GM12878 (cell line): Measurements from ENCODE around the gene S100A7. TPM values are rescaled to one million over a fixed set of nuclear protein-coding genes. Genes with fewer than 3 reads are reported as not detected.

Experiments
- ATAC-seq: fragments of 200-7000 bp; cut with Tn5 transposase; 3 replicates; pipeline ENCODE4 v1.9.1; 2020; ENCODE audit warnings: mild to moderate bottlenecking, moderate library complexity
- BruUV-seq: library from RNA; stranded (reverse); fragments of 400-500 nt; replicated peaks from 2 replicates; lab custom pipeline; 2021; lab: Mats Ljungman, UMichigan
- CTCF ChIA-PET: fragments of 300-600 bp; sonication (Branson Sonifier 250); formaldehyde crosslinking; extraction: SDS; loops from one replicate; lab custom pipeline; 2021; ENCODE audit warnings: inconsistent platforms; lab: Yijun Ruan, JAX
- POLR2A ChIA-PET: fragments of 350-600 bp; formaldehyde crosslinking; extraction: SDS; loops from one replicate; lab custom pipeline; 2021; ENCODE audit warnings: inconsistent platforms; lab: Charles Lee
- RAD21 ChIA-PET: fragments of 300-600 bp; sonication (Branson Sonifier 250); formaldehyde crosslinking; loops from one replicate; lab custom pipeline; 2023; ENCODE audit warnings: antibody characterized with exemption; ENCODE audit not compliant: unreplicated experiment; lab: Charles Lee
- SMC1A ChIA-PET: fragments of 300-600 bp; sonication (Branson Sonifier 250); formaldehyde crosslinking; loops from one replicate; lab custom pipeline; 2023; ENCODE audit not compliant: unreplicated experiment, uncharacterized antibody; lab: Charles Lee
- DNase-seq: peaks from one replicate; pipeline ENCODE4 v3.0.0-alpha.2; 2011; ENCODE audit warnings: low read depth, low spot score
- FAIRE-seq: peaks from 3 replicates; lab custom pipeline; 2011; peaks lifted over from hg19 to GRCh38; lab: Jason Lieb, UNC
- H2AFZ ChIP-seq: 2 replicates; pipeline ENCODE4 v1.6.0; 2011; ENCODE audit warnings: low read depth, low read length, control low read depth; ENCODE audit not compliant: control insufficient read depth
- H3K27ac ChIP-seq: 2 replicates; pipeline ENCODE4 v1.5.1; 2011; ENCODE audit warnings: control low read depth; ENCODE audit not compliant: control insufficient read depth, insufficient read depth
- H3K27me3 ChIP-seq, 2 experiments: replicated peaks in 1 of 2; 2 replicates each; pipeline versions ENCODE4 v1.6.0 to v1.6.1; 2011; ENCODE audit warnings: low read length in 1 of 2; ENCODE audit not compliant: control insufficient read depth in 2 of 2, insufficient read depth in 2 of 2
- H3K36me3 ChIP-seq, 2 experiments: 2 replicates each; pipeline ENCODE4 v1.5.1; 2011; ENCODE audit warnings: low read length in 1 of 2; ENCODE audit not compliant: control insufficient read depth in 2 of 2, insufficient read depth in 2 of 2
- H3K4me1 ChIP-seq: 2 replicates; pipeline ENCODE4 v1.6.1; 2011; ENCODE audit warnings: mild to moderate bottlenecking, low read length, moderate library complexity, mixed read lengths; ENCODE audit not compliant: control insufficient read depth, insufficient read depth
- H3K4me2 ChIP-seq: 2 replicates; pipeline ENCODE4 v1.6.0; 2011; ENCODE audit warnings: control low read depth; ENCODE audit not compliant: control insufficient read depth, insufficient read depth
- H3K4me3 ChIP-seq: fragments of 200-600 bp; sonication (generic); 2 replicates; pipeline ENCODE4 v1.5.1; 2016
- H3K79me2 ChIP-seq: 2 replicates; pipeline ENCODE4 v1.6.0; 2011; ENCODE audit warnings: low read length; ENCODE audit not compliant: control insufficient read depth, insufficient read depth
- H3K9ac ChIP-seq: 2 replicates; pipeline ENCODE4 v1.8.0; 2011; ENCODE audit warnings: low read length, control low read depth, mixed read lengths; ENCODE audit not compliant: control insufficient read depth, insufficient read depth
- H3K9me3 ChIP-seq: replicated peaks from 3 replicates; pipeline ENCODE4 v1.5.1; 2011; ENCODE audit warnings: mild to moderate bottlenecking, low read length; ENCODE audit not compliant: control insufficient read depth, insufficient read depth
- H4K20me1 ChIP-seq: 2 replicates; pipeline ENCODE4 v1.6.0; 2011; ENCODE audit not compliant: control insufficient read depth, insufficient read depth
- ATF7 ChIP-seq: fragments of 450-650 bp; IDR thresholded peaks from 2 replicates; pipeline ENCODE4 v1.6.1; 2016; ENCODE audit warnings: low read depth, mild to moderate bottlenecking
- CTCF ChIP-seq, 3 experiments: IDR thresholded peaks in 2 of 3; conservative IDR thresholded peaks in 1 of 3; 2 replicates each; pipeline ENCODE4 v1.5.1; 2011; ENCODE audit warnings: low read depth in 3 of 3, low read length in 3 of 3, mild to moderate bottlenecking in 3 of 3, control low read depth in 2 of 3, moderate library complexity in 2 of 3, inconsistent platforms in 1 of 3, mixed read lengths in 1 of 3; ENCODE audit not compliant: control insufficient read depth in 2 of 3, insufficient read depth in 1 of 3; ENCODE audit errors: extremely low read depth in 1 of 3
- DPF2 ChIP-seq: fragments of 450-650 bp; IDR thresholded peaks from 2 replicates; pipeline ENCODE4 v1.6.1; 2017; ENCODE audit warnings: mild to moderate bottlenecking
- GATAD2B ChIP-seq: fragments of 450-650 bp; conservative IDR thresholded peaks from 2 replicates; pipeline ENCODE4 v1.6.1; 2017; ENCODE audit warnings: low read depth, mild to moderate bottlenecking, moderate library complexity
- IKZF1 ChIP-seq: fragments of 450-650 bp; conservative IDR thresholded peaks from 2 replicates; pipeline ENCODE4 v1.6.1; 2017; ENCODE audit warnings: antibody characterized with exemption, mild to moderate bottlenecking
- IKZF2 ChIP-seq, 2 experiments: fragments of 450-650 bp; IDR thresholded peaks; 2 replicates each; pipeline ENCODE4 v1.6.1; 2017; ENCODE audit warnings: mild to moderate bottlenecking in 2 of 2, moderate library complexity in 2 of 2
- MEF2A ChIP-seq: IDR thresholded peaks from 2 replicates; pipeline ENCODE4 v1.6.1; 2011; ENCODE audit warnings: low read depth, mild to moderate bottlenecking, low read length, moderate library complexity; ENCODE audit not compliant: insufficient read depth
- MEF2B ChIP-seq: fragments of 450-650 bp; IDR thresholded peaks from 2 replicates; pipeline ENCODE4 v1.6.1; 2018; ENCODE audit warnings: mild to moderate bottlenecking, moderate library complexity; ENCODE audit not compliant: partially characterized antibody, poor library complexity, severe bottlenecking
- NBN ChIP-seq: fragments of 450-650 bp; IDR thresholded peaks from 2 replicates; pipeline ENCODE4 v1.6.1; 2016
- NR2C1 ChIP-seq: fragments of 450-650 bp; IDR thresholded peaks from 2 replicates; pipeline ENCODE4 v1.6.1; 2017; ENCODE audit warnings: antibody characterized with exemption, mild to moderate bottlenecking, moderate library complexity
- RB1 ChIP-seq: fragments of 450-650 bp; formaldehyde crosslinking; IDR thresholded peaks from 2 replicates; pipeline ENCODE4 v1.6.1; 2017; ENCODE audit warnings: mild to moderate bottlenecking, borderline replicate concordance
- SMARCA5 ChIP-seq: fragments of 450-650 bp; IDR thresholded peaks from 2 replicates; pipeline ENCODE4 v1.6.1; 2017; ENCODE audit warnings: mild to moderate bottlenecking
- SMC3 ChIP-seq: IDR thresholded peaks from 2 replicates; pipeline ENCODE4 v1.6.1; 2011; ENCODE audit warnings: low read length, improper control_type of control experiment, borderline replicate concordance
- YY1 ChIP-seq: IDR thresholded peaks from 2 replicates; pipeline ENCODE4 v1.6.1; 2011; ENCODE audit warnings: low read depth, mild to moderate bottlenecking, low read length
- ZBED1 ChIP-seq: IDR thresholded peaks from 2 replicates; pipeline ENCODE4 v1.6.1; 2016; ENCODE audit warnings: borderline replicate concordance
- WGBS: methylation state at CpG from one replicate; pipeline ENCODE4 v1.1.6; 2016; ENCODE audit warnings: low lambda C conversion rate; ENCODE audit not compliant: insufficient replicate concordance, insufficient coverage; ENCODE audit errors: missing lambda C conversion rate; 5-methylcytosine and 5-hydroxymethylcytosine counted together
- in situ Hi-C: fragments of 300-500 bp; cut with MboI; formaldehyde crosslinking; loops from 9 replicates; pipeline ENCODE4 v1.14.3; 2018; ENCODE audit warnings: mixed read lengths
- intact Hi-C: fragments of 100-400 bp; cut with micrococcal nuclease; formaldehyde crosslinking; loops from one replicate; pipeline ENCODE4 v1.14.2; 2022; ENCODE audit not compliant: unreplicated experiment
- polyA plus RNA-seq, 11 experiments: library from polyadenylated mRNA; depleted of rRNA in 4 of 11; unstranded in 6 of 11; stranded (reverse) in 5 of 11; fragments of >200 nt; fragmentation: Nextera tagmentation in 4 of 11; fragmentation: Illumina TruSeq in 1 of 11; extraction: Ambion mirVana in 4 of 11; extraction: Trizol in 1 of 11; gene quantifications; 1 replicate in 1 of 11; 2 replicates in 10 of 11; pipeline versions ENCODE4 v1.2.1 to v1.2.3, GENCODE V29; 2011 to 2016; ENCODE audit warnings: inconsistent platforms in 2 of 11, missing spikeins in 2 of 11, low read depth in 1 of 11
- total RNA-seq, 4 experiments: library from RNA; depleted of rRNA in 3 of 4; stranded (reverse); fragments of >200 nt in 3 of 4; fragmentation: Illumina TruSeq in 1 of 4; extraction: Trizol in 1 of 4; gene quantifications; 2 replicates each; pipeline versions ENCODE4 v1.2.1 to v1.2.3, GENCODE V29; 2013 to 2021
- TF ChIP-seq, protein P1 (sequence below): fragments of 450-650 bp; IDR thresholded peaks from 2 replicates; pipeline ENCODE4 v1.6.1; 2017; ENCODE audit warnings: antibody characterized with exemption, mild to moderate bottlenecking, moderate library complexity

Gene S100A7
- total and polyA plus RNA-seq, 10 of the 15 experiments (the other 5 are each of a cell fraction or from before 2014, with no cell fraction given) = not detected

GRCh38 chr1:153494976-153495535 lies 34.6 kb upstream of the S100A7 start:
- ATAC-seq (peak; percentile 89), DNase-seq (no peak), FAIRE-seq (peak; percentile 94)
- under 1% methylated on average over 6 of the region's 6 CpGs for WGBS
- ChIA-PET RAD21 (interaction anchor here (0.6 to 3.7 kb wide), 11 partner anchors 11 to 384 kb away, joined by 3 to 94 read pairs (median 4); partner anchors contain the start of genes PGLYRP4, S100A4 and S100A9), POLR2A (no interaction called here), SMC1A (interaction anchor here (0.7 to 7.1 kb wide), 11 partner anchors 37 to 158 kb away, joined by 3 to 106 read pairs (median 4); partner anchors contain the start of gene S100A9), CTCF (interaction anchor here (0.5 to 8.0 kb wide), 55 partner anchors 9 to 352 kb away, joined by 3 to 326 read pairs (median 4); partner anchors contain the start of genes PGLYRP3, PGLYRP4, S100A12 and S100A5)
- no peak overlapping the region for H3K4me2 ChIP-seq
- no peaks in the 10 kb centered on the region for H3K36me3 ChIP-seq
- no peaks in the 10 kb centered on the region for H3K79me2 ChIP-seq
- no peak overlapping the region for H2AFZ ChIP-seq
- no peak overlapping the region for H3K4me3 ChIP-seq
- intact Hi-C loops = loop anchor here (1.0 to 5.0 kb wide), 2 partner anchors 93 to 143 kb away; no protein-coding TSS in a partner anchor
- H3K27me3 ChIP-seq = no peaks in the 10 kb centered on the region; a peak in 2 of 4 replicates
- no peak overlapping the region for H3K27ac ChIP-seq
- no peaks in the 10 kb centered on the region for H4K20me1 ChIP-seq
- H3K4me1 ChIP-seq = peaks cover 3% of the 10 kb centered on the region; the same call in 1 of the 2 replicates
- no peak overlapping the region for H3K9ac ChIP-seq
- in situ Hi-C loops = loop anchor here (5.0 kb wide), 1 partner anchor 143 kb away; no protein-coding TSS in a partner anchor
- H3K9me3 ChIP-seq = no peaks in the 10 kb centered on the region
- BruUV-seq = no TSS peak
- 0 out of 2 replicates have a peak, but pooled peaks have one; percentile 13 for TF ChIP-seq IKZF1
- peak; percentile 79 to 91 (median 89) for TF ChIP-seq CTCF (IDR thresholded peaks at IDR 0.05 in 2 of 3, conservative IDR thresholded peaks at IDR 0.05 in 1 of 3; ENCODE audit: control insufficient read depth in 2 of 3, extremely low read depth in 1 of 3, insufficient read depth in 1 of 3, low read depth in 3 of 3, low read length in 3 of 3)
- TF ChIP-seq YY1 = 0 out of 2 replicates have a peak, but pooled peaks have one; percentile 24
- peak; percentile 43; the same call in 1 of the 2 replicates for TF ChIP-seq RB1
- 0 out of 2 replicates have a peak, but pooled peaks have one; percentile 23 for TF ChIP-seq SMARCA5
- TF ChIP-seq, protein P1, sequence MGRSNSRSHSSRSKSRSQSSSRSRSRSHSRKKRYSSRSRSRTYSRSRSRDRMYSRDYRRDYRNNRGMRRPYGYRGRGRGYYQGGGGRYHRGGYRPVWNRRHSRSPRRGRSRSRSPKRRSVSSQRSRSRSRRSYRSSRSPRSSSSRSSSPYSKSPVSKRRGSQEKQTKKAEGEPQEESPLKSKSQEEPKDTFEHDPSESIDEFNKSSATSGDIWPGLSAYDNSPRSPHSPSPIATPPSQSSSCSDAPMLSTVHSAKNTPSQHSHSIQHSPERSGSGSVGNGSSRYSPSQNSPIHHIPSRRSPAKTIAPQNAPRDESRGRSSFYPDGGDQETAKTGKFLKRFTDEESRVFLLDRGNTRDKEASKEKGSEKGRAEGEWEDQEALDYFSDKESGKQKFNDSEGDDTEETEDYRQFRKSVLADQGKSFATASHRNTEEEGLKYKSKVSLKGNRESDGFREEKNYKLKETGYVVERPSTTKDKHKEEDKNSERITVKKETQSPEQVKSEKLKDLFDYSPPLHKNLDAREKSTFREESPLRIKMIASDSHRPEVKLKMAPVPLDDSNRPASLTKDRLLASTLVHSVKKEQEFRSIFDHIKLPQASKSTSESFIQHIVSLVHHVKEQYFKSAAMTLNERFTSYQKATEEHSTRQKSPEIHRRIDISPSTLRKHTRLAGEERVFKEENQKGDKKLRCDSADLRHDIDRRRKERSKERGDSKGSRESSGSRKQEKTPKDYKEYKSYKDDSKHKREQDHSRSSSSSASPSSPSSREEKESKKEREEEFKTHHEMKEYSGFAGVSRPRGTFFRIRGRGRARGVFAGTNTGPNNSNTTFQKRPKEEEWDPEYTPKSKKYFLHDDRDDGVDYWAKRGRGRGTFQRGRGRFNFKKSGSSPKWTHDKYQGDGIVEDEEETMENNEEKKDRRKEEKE = no peak
- TF ChIP-seq DPF2 = peak; percentile 34; the same call in 1 of the 2 replicates
- TF ChIP-seq MEF2A = 0 out of 2 replicates have a peak, but pooled peaks have one; percentile 32
- TF ChIP-seq NBN = 0 out of 2 replicates have a peak, but pooled peaks have one; percentile 36
- TF ChIP-seq IKZF2 (IDR thresholded peaks at IDR 0.05) = 0 out of 4 replicates have a peak, but pooled peaks of 1 of the 2 experiments have one; percentile 18
- TF ChIP-seq MEF2B = peak; percentile 81
- TF ChIP-seq ATF7 = peak; percentile 75
- TF ChIP-seq ZBED1 = no peak
- TF ChIP-seq SMC3 = peak; percentile 83
- no peak for TF ChIP-seq NR2C1
- 0 out of 2 replicates have a peak, but pooled peaks have one; percentile 48 for TF ChIP-seq GATAD2B
